Stimulated activated CD4-positive, alpha-beta T cell treated with anti-CD3 and anti-CD28 coated beads, Interleukin-12 subunit alpha, Interleukin-12 subunit beta, amount 100 ng/mL, for 4 hours (primary cell): ENCODE data around the gene COBLL1.
"Not testable (repeated sequence)": the region's sequence is repeated elsewhere in the genome, so short reads cannot be mapped to it uniquely, and the experiment has no call there.

ENCODE experiments used
- DNase-seq: peaks from one replicate; pipeline ENCODE4 v3.0.0-alpha.2; 2020

The COBLL1 gene

DNA sequence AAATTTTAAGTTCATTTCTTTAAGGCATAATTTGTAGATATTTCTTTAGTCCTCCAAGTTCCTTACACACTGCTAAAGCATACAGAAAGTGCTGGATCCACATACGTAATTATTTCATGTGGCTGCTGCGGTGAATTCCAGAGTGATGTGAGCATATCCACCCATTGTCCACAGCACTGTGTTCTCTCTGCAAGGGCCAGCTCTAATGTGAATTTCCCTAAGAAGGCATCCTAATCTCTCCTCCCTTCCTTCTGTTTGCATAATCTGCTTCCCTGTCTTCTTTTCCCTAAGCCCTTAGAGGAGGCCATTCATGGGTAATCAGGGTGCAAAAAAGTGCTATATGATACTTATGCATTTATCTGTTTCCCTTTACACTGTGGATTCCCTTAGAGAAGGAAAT, 57.2 kb downstream of the COBLL1 start:
- DNase-seq, result no peak

- DNase-seq, result no peak
Measured at GRCh38 chr2:164782323-164782722, 59.3 kb downstream of the COBLL1 start.

GRCh38 chr2:164781394-164781793, 60.2 kb downstream of the COBLL1 start:
- DNase-seq, result no peak

DNA sequence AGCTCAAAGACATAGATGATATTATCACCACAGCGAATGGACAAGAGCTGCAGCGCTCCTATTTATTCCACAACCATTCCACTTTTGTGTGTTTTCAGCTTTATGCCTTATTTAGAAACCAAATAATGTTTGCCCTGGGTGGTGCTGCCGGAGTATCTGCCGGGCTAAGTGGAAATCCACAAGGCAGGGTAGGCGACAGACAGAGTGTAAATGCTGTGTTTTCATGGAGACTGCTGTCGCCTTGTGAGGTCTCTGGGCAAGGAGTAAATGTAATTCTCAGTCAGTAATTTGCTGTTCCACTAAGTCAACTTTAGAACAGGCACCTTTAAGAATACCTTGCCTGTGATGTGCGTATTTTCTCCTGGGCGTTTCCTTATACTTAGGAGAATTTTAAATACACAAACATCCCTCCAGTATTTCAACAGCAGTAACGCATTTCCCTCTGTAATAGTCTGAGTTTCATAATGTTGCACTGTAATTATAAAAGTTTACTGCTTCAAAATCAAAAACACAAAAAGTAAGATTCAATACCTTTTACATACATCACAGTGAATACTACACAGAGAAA, 60.9 kb downstream of the COBLL1 start:
- no peak for DNase-seq

DNA sequence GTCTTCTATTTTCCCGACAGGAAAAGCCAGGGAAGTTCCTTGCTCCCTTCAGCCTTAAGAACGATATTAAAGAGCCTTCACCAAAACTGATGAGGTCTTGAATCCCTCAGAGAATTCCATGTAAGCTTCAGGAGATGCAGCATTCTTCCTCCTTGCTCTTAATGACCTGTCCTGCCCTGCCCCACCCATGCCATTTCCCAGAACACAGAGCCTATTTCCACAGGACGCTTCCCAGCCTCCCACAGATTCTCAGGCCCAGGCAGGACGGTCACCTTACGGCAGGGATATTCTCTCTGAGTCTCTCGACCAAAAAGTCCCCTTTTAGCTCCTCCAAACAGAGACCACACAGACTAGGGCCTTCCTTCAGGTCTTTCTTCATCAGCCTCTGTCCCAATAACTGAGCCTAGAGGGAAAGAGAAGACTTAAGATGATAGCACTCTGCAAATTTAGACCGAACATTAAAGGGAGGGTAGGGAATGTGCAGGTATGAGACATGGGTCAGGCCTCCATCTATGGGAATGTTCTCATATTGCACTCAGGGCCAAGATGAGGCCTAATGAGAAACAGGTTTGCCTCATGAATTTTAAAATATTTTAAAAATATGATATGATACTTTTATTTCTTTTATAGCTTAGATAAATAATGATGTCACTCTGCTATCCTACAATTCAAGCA, 62.1 kb downstream of the COBLL1 start:
- DNase-seq, result no peak

- no peak for DNase-seq
Measured at GRCh38 chr2:164778723-164779122, 62.9 kb downstream of the COBLL1 start.

GRCh38 chr2:164777847-164778461, 63.7 kb downstream of the COBLL1 start:
- no peak for DNase-seq

GRCh38 chr2:164773635-164774034, 68.0 kb downstream of the COBLL1 start:
- no peak for DNase-seq

DNA sequence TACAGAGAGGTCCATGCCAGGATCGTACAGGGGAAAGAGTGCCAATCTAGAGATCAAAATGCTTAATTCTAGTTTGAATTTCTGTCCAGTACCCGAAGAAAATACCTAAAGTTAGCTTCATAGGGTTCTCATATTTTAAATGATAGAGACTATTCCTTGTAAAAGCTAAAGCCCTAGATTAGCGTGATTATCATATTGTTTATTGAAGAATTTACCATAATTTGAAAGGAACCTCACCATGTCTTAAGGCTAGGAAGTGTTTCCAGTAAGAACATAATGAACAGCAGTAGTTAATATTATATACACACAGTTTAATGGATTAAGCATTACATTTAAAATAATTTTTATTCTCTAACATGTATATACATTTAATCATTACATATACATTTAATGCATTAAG, 68.5 kb downstream of the COBLL1 start:
- no peak for DNase-seq

- DNase-seq, result no peak
Measured at GRCh38 chr2:164771897-164772296, 69.7 kb downstream of the COBLL1 start.

- DNase-seq, result no peak
Measured at GRCh38 chr2:164770421-164770916, 71.2 kb downstream of the COBLL1 start.

- DNase-seq, result no peak
Measured at GRCh38 chr2:164766954-164767320, 74.7 kb downstream of the COBLL1 start.

DNA sequence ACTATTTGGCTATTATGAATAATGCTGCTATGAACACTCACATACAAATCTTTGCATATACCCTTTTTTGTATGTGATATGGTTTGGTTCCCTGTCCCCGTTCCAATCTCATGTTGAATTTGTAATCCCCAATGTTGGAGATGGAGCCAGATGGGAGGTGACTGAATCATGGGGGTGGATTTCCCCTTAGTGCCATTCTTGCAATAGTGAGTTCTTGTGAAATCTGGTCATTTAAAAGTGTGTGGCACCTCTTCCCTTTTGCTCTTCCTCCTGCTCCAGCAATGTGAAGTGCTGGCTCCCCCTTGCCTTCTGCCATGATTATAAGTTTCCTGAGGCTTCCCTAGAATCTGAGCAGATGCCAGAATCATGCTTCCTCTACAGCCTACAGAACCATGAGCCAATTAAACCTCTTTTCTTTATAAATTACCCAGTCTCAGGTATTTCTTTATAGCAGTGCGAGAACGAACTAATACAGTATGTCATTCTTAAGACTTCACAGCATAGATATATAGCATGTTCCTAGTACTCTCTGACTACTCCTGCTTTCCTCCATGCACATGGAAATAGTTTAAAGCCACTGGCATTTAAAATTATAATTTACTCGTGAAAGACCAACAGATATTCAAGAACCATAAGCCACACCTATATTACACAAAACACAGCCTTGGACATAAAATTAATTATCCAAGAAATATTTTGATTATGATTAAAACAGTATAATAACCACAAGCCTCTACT, 75.2 kb downstream of the COBLL1 start:
- no peak for DNase-seq

GRCh38 chr2:164764996-164765395, 76.6 kb downstream of the COBLL1 start:
- no peak for DNase-seq

DNA sequence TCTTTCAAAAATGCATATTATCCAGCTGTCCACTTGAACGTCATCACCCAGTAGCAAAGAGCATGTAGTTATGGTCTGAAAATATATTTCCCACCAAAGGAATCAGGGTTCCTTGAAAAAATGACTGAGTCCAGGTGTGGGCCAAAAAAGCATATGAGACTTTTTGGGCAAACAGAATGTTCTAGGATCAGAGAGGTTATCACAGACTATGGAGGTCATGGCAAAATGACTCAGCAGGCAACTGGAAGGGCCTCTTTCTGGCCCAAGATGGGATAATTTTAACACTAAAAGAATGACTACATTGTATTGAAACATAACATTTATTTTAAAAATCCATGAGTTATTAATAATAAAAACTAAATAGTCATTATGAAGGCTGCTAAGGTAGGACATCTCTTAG, 77.1 kb downstream of the COBLL1 start:
- DNase-seq, result no peak

- DNase-seq, result no peak
Measured at GRCh38 chr2:164763431-164763830, 78.2 kb downstream of the COBLL1 start.

DNA sequence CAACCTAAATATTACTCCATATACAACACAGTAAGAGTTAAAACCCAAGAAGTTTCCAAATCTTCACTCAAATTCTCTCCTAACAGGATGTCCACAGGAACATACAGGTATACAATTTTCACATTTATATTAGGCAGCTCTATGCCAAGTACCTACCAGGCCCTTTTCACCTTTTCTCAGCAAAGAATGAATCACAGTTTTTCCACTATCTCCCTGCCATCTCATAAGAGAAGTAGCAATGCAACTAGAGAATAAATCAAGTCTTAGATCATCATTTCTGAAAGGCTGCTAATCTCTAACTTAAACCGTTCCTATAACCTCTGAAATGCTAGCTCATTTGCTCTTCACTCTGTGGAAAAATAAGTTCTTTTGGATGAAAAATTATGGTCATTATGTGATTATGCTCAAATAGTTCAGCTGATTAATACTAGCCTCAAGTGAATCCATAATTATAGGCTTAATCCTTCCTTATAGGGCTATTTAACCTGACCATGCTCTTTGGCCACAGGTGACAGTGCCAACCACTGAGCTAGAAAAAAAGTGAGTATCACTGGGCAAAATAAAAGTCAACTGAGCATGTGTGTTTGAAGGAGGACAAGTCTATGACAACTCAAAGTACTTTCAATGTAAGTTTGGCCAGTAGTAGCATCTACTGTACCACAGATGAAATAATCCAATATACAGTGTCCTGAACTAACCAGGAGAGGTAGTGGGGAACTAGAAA, 79.7 kb downstream of the COBLL1 start:
- DNase-seq, result no peak

DNA sequence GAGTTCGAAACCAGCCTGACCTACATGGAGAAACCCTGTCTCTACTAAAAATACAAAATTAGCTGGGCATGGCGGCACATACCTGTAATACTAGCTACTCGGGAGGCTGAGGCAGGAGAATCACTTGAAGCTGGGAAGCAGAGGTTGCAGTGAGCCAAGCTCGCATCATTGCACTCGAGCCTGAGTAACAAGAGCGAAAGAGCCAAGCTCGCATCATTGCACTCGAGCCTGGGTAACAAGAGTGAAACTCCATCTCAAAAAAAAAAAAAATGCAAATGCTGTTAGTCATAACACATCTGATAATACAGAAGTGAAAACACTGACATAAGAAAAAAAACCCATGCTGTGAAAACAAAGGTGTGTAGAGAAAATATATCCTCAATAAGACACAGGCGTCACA, 80.4 kb downstream of the COBLL1 start:
- not testable (repeated sequence) for DNase-seq

GRCh38 chr2:164760179-164760578, 81.4 kb downstream of the COBLL1 start:
- no peak for DNase-seq

DNA sequence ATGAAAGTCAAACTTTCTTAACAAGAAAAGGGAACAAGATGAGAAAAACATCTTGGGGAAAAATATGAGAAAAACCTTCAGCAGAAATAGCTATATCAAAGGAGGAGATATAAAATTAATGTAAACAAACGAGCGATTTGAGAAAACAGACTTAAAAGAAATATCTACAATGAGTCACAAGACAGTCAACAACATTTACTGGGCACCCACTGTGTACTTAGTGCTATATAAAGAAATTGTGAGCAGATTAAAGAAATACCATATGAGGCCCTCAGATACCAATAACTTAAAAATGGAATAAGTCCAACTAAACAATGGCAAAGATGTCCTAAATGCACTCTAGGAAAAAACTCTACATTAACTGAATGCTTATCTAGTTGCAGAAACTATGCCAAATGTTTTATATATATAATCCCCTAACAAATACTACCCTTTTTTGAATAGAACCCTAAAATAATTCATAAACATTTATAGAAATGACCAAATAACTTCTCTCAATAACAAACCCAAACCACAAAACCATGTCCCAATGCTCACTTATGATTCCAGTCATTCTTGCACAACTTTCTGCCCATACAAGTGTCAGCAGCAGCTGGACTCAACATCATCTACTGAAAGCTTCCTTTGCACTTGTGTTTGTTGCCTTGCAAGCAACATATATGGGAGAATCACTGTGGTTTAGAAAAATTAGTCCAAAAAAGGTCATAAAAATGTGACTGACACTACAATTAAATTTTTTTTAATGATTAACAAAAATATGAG, 83.5 kb downstream of the COBLL1 start:
- DNase-seq, result no peak

- DNase-seq, result no peak
Measured at GRCh38 chr2:164756773-164757172, 84.8 kb downstream of the COBLL1 start.

- DNase-seq, result no peak
Measured at GRCh38 chr2:164755952-164756351, 85.7 kb downstream of the COBLL1 start.
